Subcutaneous adipose tissue (tissue), 4 donors: ENCODE measurements around the gene STX18. TPM values are rescaled to one million over a fixed set of nuclear protein-coding genes. Genes with fewer than 3 reads are reported as not detected.

Source experiments
- CTCF ChIP-seq: fragments of 450-650 bp; IDR thresholded peaks from one replicate; pipeline ENCODE4 v1.5.1; 2016; ENCODE audit warnings: low read depth, mild to moderate bottlenecking, control low read depth, antibody characterized with exemption, moderate library complexity
- total RNA-seq, 4 donors: library from RNA; depleted of rRNA; stranded (reverse); fragments of >200 nt; gene quantifications; one replicate each; pipeline ENCODE4 v1.1.0, GENCODE V29; 2016

STX18 gene
- total RNA-seq, 4 donors from 2014 or later = 17.0 to 29.2 (median 21.6) TPM

- no peak for TF ChIP-seq CTCF
These were observed 155.5 kb downstream of the STX18 start for GRCh38 chr4:4386296-4386735.

- no peak for TF ChIP-seq CTCF
These were observed 156.0 kb downstream of the STX18 start for GRCh38 chr4:4385729-4386295.

GRCh38 chr4:4384837-4385236 lies 157.0 kb downstream of the STX18 start:
- no peak for TF ChIP-seq CTCF

- TF ChIP-seq CTCF = no peak
These were observed 158.8 kb downstream of the STX18 start for GRCh38 chr4:4383085-4383484.

- no peak for TF ChIP-seq CTCF
These were observed 162.2 kb downstream of the STX18 start for GRCh38 chr4:4379540-4380087.

GRCh38 chr4:4377732-4378460 lies 164.0 kb downstream of the STX18 start:
- TF ChIP-seq CTCF = no peak

- no peak for TF ChIP-seq CTCF
These were observed 164.7 kb downstream of the STX18 start for GRCh38 chr4:4377191-4377590.
